ENCODE measurements around the gene SYT1. TPM values are rescaled to one million over a fixed set of nuclear protein-coding genes. Genes with fewer than 3 reads are reported as not detected.

Gene SYT1
- total RNA-seq, 1 donor from 2014 or later, result 35.5 TPM

DNA sequence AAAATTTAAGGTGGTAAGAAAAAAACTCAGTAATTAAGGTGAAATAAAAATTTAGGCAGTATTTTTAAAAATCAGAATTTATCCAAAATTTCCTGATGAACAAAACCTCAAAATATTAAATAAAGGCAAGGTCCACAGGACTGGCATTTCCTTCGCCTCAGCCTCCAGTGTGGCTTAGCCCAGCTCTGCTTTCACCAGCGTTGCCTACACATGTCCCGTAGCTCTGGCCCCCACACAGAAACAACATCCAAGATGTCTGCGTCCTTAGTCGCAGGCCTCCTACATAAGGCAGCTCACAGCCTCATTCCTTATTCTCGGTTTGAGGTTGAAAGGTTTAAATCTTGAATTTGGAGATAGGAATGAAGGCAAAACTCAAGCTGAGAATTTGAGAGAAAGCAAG is 274.3 kb downstream of the SYT1 start:
- no peaks in the 10 kb centered on the region for H3K36me3 Mint-ChIP-seq
- no peak overlapping the region for H3K4me3 Mint-ChIP-seq
- H3K9me3 Mint-ChIP-seq, result no peaks in the 10 kb centered on the region
- no peaks in the 10 kb centered on the region for H3K27me3 Mint-ChIP-seq
- H3K27ac Mint-ChIP-seq, result no peak overlapping the region
- no peak for DNase-seq (ENCODE audit: extremely low spot score, unreplicated experiment)
- H3K4me1 Mint-ChIP-seq (ENCODE audit: unreplicated experiment), result peaks cover 4% of the 10 kb centered on the region
- TF ChIP-seq, protein P1, sequence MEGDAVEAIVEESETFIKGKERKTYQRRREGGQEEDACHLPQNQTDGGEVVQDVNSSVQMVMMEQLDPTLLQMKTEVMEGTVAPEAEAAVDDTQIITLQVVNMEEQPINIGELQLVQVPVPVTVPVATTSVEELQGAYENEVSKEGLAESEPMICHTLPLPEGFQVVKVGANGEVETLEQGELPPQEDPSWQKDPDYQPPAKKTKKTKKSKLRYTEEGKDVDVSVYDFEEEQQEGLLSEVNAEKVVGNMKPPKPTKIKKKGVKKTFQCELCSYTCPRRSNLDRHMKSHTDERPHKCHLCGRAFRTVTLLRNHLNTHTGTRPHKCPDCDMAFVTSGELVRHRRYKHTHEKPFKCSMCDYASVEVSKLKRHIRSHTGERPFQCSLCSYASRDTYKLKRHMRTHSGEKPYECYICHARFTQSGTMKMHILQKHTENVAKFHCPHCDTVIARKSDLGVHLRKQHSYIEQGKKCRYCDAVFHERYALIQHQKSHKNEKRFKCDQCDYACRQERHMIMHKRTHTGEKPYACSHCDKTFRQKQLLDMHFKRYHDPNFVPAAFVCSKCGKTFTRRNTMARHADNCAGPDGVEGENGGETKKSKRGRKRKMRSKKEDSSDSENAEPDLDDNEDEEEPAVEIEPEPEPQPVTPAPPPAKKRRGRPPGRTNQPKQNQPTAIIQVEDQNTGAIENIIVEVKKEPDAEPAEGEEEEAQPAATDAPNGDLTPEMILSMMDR (conservative IDR thresholded peaks at IDR 0.05), result no peak

DNA sequence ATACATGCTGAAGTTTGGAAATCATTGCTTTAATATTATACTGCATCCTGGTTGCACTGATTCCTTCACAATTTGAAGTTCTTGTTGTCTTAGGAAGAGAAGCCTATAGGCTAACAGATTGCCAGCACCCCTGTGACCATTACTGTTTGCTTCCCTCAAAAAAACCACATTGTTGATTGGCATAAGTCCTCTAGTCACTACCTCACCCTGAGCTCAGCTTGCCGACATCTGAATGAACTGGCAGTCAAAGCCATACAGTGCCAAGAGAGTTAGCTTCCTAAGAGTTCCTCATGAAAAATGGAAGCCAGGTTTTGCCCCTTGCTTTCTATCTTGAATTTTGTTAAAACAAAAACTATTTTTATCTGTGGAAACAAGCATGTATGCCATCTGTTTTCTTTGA is 276.1 kb downstream of the SYT1 start:
- no peak for DNase-seq (ENCODE audit: extremely low spot score, unreplicated experiment)
- peaks cover 6% of the 10 kb centered on the region for H3K4me1 Mint-ChIP-seq (ENCODE audit: unreplicated experiment)
- H3K9me3 Mint-ChIP-seq, result no peaks in the 10 kb centered on the region
- H3K27ac Mint-ChIP-seq, result no peak overlapping the region
- H3K27me3 Mint-ChIP-seq, result no peaks in the 10 kb centered on the region
- H3K36me3 Mint-ChIP-seq, result no peaks in the 10 kb centered on the region
- TF ChIP-seq, protein P1 (conservative IDR thresholded peaks at IDR 0.05), result no peak
- H3K4me3 Mint-ChIP-seq, result no peak overlapping the region

DNA sequence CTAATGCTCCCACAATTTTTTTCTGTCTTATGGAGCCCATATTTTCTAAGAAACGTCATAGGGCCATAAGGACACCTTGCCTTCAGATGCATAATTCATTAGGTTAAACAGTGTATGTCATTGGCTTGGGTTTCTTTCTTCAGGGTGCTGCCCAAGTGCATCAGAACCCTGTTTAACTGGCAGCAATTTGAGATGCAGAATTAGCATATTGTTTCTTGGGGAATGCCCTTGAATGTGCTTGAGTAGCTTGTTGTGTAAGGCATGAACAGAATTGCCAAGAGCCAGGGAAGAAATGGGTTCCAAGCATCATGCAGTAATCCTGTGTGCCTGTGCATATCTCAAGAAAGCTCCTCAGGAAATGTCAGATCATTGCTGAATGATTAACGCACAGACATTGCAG is 277.2 kb downstream of the SYT1 start:
- no peaks in the 10 kb centered on the region for H3K27me3 Mint-ChIP-seq
- no peaks in the 10 kb centered on the region for H3K9me3 Mint-ChIP-seq
- peaks cover 6% of the 10 kb centered on the region for H3K4me1 Mint-ChIP-seq (ENCODE audit: unreplicated experiment)
- H3K27ac Mint-ChIP-seq, result no peak overlapping the region
- H3K36me3 Mint-ChIP-seq, result no peaks in the 10 kb centered on the region
- TF ChIP-seq, protein P1 (conservative IDR thresholded peaks at IDR 0.05), result no peak
- no peak overlapping the region for H3K4me3 Mint-ChIP-seq
- no peak for DNase-seq (ENCODE audit: extremely low spot score, unreplicated experiment)

DNA sequence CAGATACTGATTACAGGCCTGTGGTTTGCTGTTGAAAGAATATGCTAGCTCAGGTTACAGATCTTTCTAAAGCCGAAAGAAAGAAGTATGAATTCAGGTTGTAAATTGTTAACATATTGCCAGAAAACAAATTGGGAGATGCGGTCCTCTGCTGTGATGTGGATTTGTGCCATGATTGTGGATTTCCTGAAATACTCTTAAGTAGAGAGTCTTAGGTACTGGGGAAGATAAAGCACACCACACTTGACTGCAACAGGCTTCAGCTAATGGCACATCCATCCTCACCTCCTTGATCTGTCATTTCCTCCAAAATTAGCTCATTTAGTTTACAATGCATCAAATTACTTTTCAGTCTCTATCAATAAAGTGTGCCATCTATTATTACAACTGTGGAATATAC is 279.2 kb downstream of the SYT1 start:
- Mint-ChIP-seq H3K9me3 (no peaks in the 10 kb centered on the region), H3K27me3 (no peaks in the 10 kb centered on the region), H3K36me3 (no peaks in the 10 kb centered on the region), H3K27ac (no peak overlapping the region), H3K4me3 (no peak overlapping the region), H3K4me1 (ENCODE audit: unreplicated experiment) (peaks cover 12% of the 10 kb centered on the region)
- no peak for DNase-seq (ENCODE audit: extremely low spot score, unreplicated experiment)
- TF ChIP-seq, protein P1 (conservative IDR thresholded peaks at IDR 0.05), result no peak

DNA sequence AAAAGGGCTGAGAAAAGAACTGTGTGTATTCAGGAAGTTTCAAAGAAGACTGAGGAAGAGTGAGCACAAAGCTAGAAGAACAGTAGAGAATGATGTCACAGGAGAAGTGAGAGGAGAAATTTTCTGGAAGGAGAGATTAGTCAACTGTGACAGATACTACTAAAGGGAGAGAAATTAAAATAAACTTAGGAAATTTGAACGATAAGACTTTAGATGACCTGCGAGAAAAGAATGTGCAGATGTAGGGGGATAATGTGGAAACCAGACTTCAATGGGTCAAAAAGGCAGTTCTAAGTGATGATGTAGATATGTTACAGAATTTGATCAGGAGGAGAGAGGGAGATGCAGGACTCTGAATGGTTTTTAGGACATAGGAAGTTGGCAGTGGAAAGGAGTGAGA is 287.4 kb downstream of the SYT1 start:
- no peaks in the 10 kb centered on the region for H3K27me3 Mint-ChIP-seq
- peaks cover 16% of the 10 kb centered on the region for H3K4me1 Mint-ChIP-seq (ENCODE audit: unreplicated experiment)
- H3K4me3 Mint-ChIP-seq, result no peak overlapping the region

More for the DNA sequence above, 287.4 kb downstream of the SYT1 start:
- DNase-seq (ENCODE audit: extremely low spot score, unreplicated experiment), result no peak
- TF ChIP-seq, protein P1 (conservative IDR thresholded peaks at IDR 0.05), result no peak
- Mint-ChIP-seq H3K36me3 (no peaks in the 10 kb centered on the region), H3K27ac (no peak overlapping the region), H3K9me3 (no peaks in the 10 kb centered on the region)

All from type B pancreatic cell (in vitro differentiated cells).